Loucy (cell line): ENCODE data around the gene CUL3.

ENCODE experiments used
- CTCF ChIP-seq: fragments of 200-600 bp; sonication (generic); conservative IDR thresholded peaks from 2 replicates; pipeline ENCODE4 v1.5.1; 2014; ENCODE audit warnings: mild to moderate bottlenecking, antibody characterized with exemption, low read length
- EZH2phosphoT487 ChIP-seq: fragments of 200-600 bp; IDR thresholded peaks from 2 replicates; pipeline ENCODE4 v1.6.1; 2018; ENCODE audit warnings: antibody characterized with exemption, mild to moderate bottlenecking, moderate library complexity, borderline replicate concordance

GRCh38 chr2:224472827-224473226 lies 112.3 kb downstream of the CUL3 start:
- TF ChIP-seq CTCF (no peak), EZH2phosphoT487 (no peak)
